Tongue (tissue), 2 donors: ENCODE measurements around the gene COG8. TPM values are rescaled to one million over a fixed set of nuclear protein-coding genes. Genes with fewer than 3 reads are reported as not detected.

Experiments used
- DNase-seq: peaks from one replicate; pipeline ENCODE4 v3.0.0-alpha.2; 2015
- total RNA-seq: library from RNA; depleted of rRNA; stranded (reverse); fragments of >200 nt; gene quantifications from one replicate; pipeline ENCODE4 v1.2.3, GENCODE V29; 2014

COG8 gene
- total RNA-seq, 1 donor from 2014 or later, result 41.7 TPM

GRCh38 chr16:69344171-69344570, 4.8 kb upstream of the COG8 start:
- no peak for DNase-seq

GRCh38 chr16:69340095-69340644, 806 bp upstream of the COG8 start:
- DNase-seq, result no peak

- no peak for DNase-seq
Measured at GRCh38 chr16:69338557-69339288, 641 bp downstream of the COG8 start.

GRCh38 chr16:69334696-69335095, 4.7 kb downstream of the COG8 start:
- no peak for DNase-seq

GRCh38 chr16:69330286-69331109, 8.9 kb downstream of the COG8 start, which contains the start of gene PDF:
TSS of gene PDF (minus strand) at chr16:69330588. CDS start at chr16:69330570, 18 bp downstream.
- DNase-seq, result peak; percentile 97

GRCh38 chr16:69329369-69330285, 9.7 kb downstream of the COG8 start:
- DNase-seq, result peak; percentile 36

GRCh38 chr16:69328854-69329316, 10.5 kb downstream of the COG8 start:
- DNase-seq, result peak; percentile 50

GRCh38 chr16:69327585-69328310, 11.6 kb downstream of the COG8 start:
- DNase-seq, result no peak

GRCh38 chr16:69326172-69326873, 13.0 kb downstream of the COG8 start:
- no peak for DNase-seq

- DNase-seq, result no peak
Measured at GRCh38 chr16:69325784-69326171, 13.6 kb downstream of the COG8 start.

GRCh38 chr16:69324585-69325253, 14.6 kb downstream of the COG8 start:
- DNase-seq, result no peak

- DNase-seq, result peak; percentile 34
Measured at GRCh38 chr16:69324013-69324531, 15.3 kb downstream of the COG8 start.

GRCh38 chr16:69323415-69323814, 15.9 kb downstream of the COG8 start:
- DNase-seq, result no peak

GRCh38 chr16:69322343-69322742, 17.0 kb downstream of the COG8 start:
- DNase-seq, result no peak

- no peak for DNase-seq
Measured at GRCh38 chr16:69321080-69321479, 18.3 kb downstream of the COG8 start.

- no peak for DNase-seq
Measured at GRCh38 chr16:69320740-69321073, 18.7 kb downstream of the COG8 start.

GRCh38 chr16:69319826-69320739, 19.3 kb downstream of the COG8 start:
- DNase-seq, result no peak

- DNase-seq, result no peak
Measured at GRCh38 chr16:69319381-69319780, 20.0 kb downstream of the COG8 start.

- no peak for DNase-seq
Measured at GRCh38 chr16:69318911-69319289, 20.5 kb downstream of the COG8 start.
